Measurements from ENCODE around the gene MSANTD3. TPM values are rescaled to one million over a fixed set of nuclear protein-coding genes. Genes with fewer than 3 reads are reported as not detected.

The MSANTD3 gene
- total RNA-seq, 4 donors from 2014 or later = 39.2 to 48.2 (median 44.3) TPM

DNA sequence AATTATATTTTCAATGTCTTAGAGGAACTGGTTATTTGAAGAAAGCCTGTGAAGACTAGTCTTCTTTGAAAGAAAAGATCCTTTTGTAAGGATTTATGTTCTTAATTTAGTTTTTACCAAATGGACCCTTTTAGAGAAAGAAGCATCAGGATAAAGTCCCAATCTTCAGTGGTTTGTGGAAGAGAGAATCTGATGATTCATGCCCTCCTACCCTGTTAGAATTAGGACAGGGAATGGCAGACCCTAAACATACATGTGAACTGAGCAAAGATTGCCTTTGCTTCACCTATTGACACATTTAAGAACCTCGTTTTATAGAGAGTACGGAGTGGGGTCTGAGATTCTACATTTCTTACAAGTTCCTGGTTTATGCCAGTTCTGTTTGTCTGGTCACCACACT lies 26.0 kb downstream of the MSANTD3 start:
- TF ChIP-seq POLR2A (IDR thresholded peaks at IDR 0.05) = no peak
- TF ChIP-seq, protein P1, sequence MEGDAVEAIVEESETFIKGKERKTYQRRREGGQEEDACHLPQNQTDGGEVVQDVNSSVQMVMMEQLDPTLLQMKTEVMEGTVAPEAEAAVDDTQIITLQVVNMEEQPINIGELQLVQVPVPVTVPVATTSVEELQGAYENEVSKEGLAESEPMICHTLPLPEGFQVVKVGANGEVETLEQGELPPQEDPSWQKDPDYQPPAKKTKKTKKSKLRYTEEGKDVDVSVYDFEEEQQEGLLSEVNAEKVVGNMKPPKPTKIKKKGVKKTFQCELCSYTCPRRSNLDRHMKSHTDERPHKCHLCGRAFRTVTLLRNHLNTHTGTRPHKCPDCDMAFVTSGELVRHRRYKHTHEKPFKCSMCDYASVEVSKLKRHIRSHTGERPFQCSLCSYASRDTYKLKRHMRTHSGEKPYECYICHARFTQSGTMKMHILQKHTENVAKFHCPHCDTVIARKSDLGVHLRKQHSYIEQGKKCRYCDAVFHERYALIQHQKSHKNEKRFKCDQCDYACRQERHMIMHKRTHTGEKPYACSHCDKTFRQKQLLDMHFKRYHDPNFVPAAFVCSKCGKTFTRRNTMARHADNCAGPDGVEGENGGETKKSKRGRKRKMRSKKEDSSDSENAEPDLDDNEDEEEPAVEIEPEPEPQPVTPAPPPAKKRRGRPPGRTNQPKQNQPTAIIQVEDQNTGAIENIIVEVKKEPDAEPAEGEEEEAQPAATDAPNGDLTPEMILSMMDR (IDR thresholded peaks at IDR 0.05) = no peak
- intact Hi-C loops (cut with DNase I) = no loop called here

DNA sequence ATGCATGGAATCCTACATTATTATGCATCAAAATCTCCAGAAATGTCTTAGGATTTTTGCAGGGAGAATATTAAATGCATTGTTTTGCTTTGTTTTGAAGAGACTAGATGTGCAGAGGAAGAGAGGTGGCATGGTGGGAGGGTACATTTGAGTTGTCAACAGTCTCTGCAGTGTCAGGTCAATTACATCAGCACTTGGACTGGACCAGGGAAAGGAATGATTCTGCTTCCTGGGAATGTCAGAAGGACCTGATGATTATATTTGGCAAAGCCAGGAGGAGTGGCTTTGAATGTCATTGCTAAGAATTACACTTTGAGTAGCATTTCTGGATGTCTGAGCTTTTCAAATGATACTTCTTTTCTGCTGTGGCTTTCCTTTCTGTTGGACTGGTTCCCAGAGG lies 28.5 kb downstream of the MSANTD3 start:
- H3K4me3 ChIP-seq (replicated peaks in 1 of 3) = no peak overlapping the region
- H3K4me1 ChIP-seq = no peaks in the 10 kb centered on the region
- no peaks in the 10 kb centered on the region for H3K27me3 ChIP-seq
- no peak overlapping the region for H3K27ac ChIP-seq
- no peak for DNase-seq
- peaks cover 5 to 6% of the 10 kb centered on the region in 2 donors for H3K36me3 ChIP-seq
- H3K9me3 ChIP-seq = no peaks in the 10 kb centered on the region
- TF ChIP-seq, protein P1 (IDR thresholded peaks at IDR 0.05) = no peak
- no peak for TF ChIP-seq POLR2A (IDR thresholded peaks at IDR 0.05)
- intact Hi-C loops (cut with DNase I) = no loop called here

More for the DNA sequence above, 26.0 kb downstream of the MSANTD3 start:
- Histone ChIP-seq H3K9me3 (no peaks in the 10 kb centered on the region), H3K4me3 (replicated peaks in 1 of 3) (no peak overlapping the region), H3K36me3 (peaks cover 5 to 6% of the 10 kb centered on the region in 2 donors), H3K4me1 (no peaks in the 10 kb centered on the region), H3K27ac (no peak overlapping the region), H3K27me3 (no peaks in the 10 kb centered on the region)
- no peak for DNase-seq
- WGBS, 2 donors = 98 to 100% methylated on average over 2 of the region's 2 CpGs

DNA sequence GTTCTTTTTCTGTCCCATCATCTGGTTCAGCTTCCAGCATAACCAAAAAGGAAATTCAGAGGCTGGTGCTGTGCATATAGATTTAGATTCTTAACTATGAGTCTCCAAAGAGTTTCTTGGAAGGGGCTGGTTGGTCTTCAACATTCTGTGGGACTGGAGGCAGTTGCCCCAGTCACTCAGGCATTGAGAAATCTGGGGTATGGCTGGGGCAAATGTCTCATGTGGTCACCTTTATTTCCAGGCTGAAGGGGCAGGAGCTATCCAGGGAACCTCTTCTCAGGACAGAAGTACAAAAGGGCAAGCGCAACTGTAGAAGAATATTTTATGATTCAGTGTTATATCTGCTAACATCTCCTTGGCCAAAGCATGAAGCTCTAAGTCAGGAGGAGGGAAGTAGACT lies 30.6 kb downstream of the MSANTD3 start:
- DNase-seq = no peak
- Histone ChIP-seq H3K9me3 (no peaks in the 10 kb centered on the region), H3K4me1 (no peaks in the 10 kb centered on the region), H3K27ac (no peak overlapping the region), H3K27me3 (no peaks in the 10 kb centered on the region), H3K36me3 (peaks cover 5% of the 10 kb centered on the region in 2 donors), H3K4me3 (replicated peaks in 1 of 3) (no peak overlapping the region)
- intact Hi-C loops (cut with DNase I) = no loop called here
- no peak for TF ChIP-seq POLR2A (IDR thresholded peaks at IDR 0.05)
- TF ChIP-seq, protein P1 (IDR thresholded peaks at IDR 0.05) = no peak
- 93 to 100% methylated on average over 1 of the region's 1 CpG for WGBS, 2 donors

DNA sequence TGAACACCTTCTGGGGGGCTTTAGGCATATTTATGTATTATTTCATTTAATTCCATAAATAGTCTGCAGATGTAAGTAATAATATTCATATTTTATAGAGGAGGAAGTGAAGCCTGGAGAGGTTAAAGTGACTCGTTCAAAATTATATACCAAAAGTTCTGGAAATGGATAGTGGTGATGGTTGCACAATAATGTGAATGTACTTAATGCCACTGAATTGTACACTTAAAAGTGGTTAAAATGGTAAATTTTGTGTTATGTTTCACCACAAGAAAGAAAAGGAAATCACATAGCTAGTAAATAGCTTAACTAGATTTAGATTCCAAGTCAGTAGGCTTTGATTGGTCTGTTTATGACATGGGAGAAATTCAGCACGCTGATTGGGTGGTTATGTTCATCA lies 33.0 kb downstream of the MSANTD3 start:
- no peak for DNase-seq
- H3K27me3 ChIP-seq = no peaks in the 10 kb centered on the region
- H3K4me3 ChIP-seq (replicated peaks in 1 of 3) = no peak overlapping the region
- H3K36me3 ChIP-seq = no peaks in the 10 kb centered on the region
- H3K4me1 ChIP-seq = no peaks in the 10 kb centered on the region
- intact Hi-C loops (cut with DNase I) = no loop called here
- no peak overlapping the region for H3K27ac ChIP-seq
- no peaks in the 10 kb centered on the region for H3K9me3 ChIP-seq
- TF ChIP-seq, protein P1 (IDR thresholded peaks at IDR 0.05) = no peak
- no peak for TF ChIP-seq POLR2A (IDR thresholded peaks at IDR 0.05)
- 81 to 85% methylated on average over 2 of the region's 2 CpGs for WGBS, 2 donors

DNA sequence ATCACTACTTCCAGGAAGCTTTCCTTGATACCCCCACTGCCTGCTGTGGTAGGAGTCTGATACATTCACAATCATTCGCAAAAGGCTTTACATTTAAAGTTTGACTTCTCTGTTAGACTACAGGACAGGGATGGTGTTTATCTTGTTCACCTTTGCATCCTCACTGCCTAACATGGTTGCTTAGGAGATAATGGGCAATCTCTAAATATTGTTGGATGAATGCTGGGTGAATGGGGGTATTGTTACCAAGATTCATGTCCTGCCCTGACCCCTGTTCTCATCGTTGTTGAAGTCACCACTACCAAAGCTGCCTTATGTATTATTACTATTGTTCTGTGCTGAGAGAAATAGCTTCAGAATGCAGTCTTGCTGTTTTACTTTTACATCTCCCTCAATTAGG lies 38.3 kb downstream of the MSANTD3 start:
- no peak for TF ChIP-seq POLR2A (IDR thresholded peaks at IDR 0.05)
- TF ChIP-seq, protein P1 (IDR thresholded peaks at IDR 0.05) = no peak
- Histone ChIP-seq H3K4me3 (replicated peaks in 1 of 3) (no peak overlapping the region), H3K36me3 (no peaks in the 10 kb centered on the region), H3K4me1 (peaks cover 29 to 30% of the 10 kb centered on the region in 2 donors), H3K9me3 (no peaks in the 10 kb centered on the region), H3K27ac (peak overlapping the region in 1 of 3 donors; percentile 89), H3K27me3 (no peaks in the 10 kb centered on the region)
- intact Hi-C loops (cut with DNase I) = loop anchor here (5.0 kb wide), 1 partner anchor 33 kb away; no protein-coding TSS in a partner anchor
- WGBS, 2 donors = 86 to 88% methylated on average over 2 of the region's 2 CpGs
- DNase-seq = no peak
